HG03575 (cell line): ENCODE results near the gene SLCO3A1.
"Not testable (repeated sequence)": the region's sequence is repeated elsewhere in the genome, so short reads cannot be mapped to it uniquely, and the experiment has no call there.

Experiments
- ATAC-seq: cut with Tn5 transposase; IDR thresholded peaks from one replicate; pipeline ENCODE4 v1.9.1; 2021; ENCODE audit not compliant: unreplicated experiment, insufficient number of reproducible peaks, low FRiP score; ENCODE audit errors: extremely low read depth

Gene SLCO3A1

GRCh38 chr15:91947293-91947679, 93.8 kb downstream of the SLCO3A1 start:
- no peak for ATAC-seq

- no peak for ATAC-seq
Measured at GRCh38 chr15:91947683-91948608, 94.4 kb downstream of the SLCO3A1 start.

DNA sequence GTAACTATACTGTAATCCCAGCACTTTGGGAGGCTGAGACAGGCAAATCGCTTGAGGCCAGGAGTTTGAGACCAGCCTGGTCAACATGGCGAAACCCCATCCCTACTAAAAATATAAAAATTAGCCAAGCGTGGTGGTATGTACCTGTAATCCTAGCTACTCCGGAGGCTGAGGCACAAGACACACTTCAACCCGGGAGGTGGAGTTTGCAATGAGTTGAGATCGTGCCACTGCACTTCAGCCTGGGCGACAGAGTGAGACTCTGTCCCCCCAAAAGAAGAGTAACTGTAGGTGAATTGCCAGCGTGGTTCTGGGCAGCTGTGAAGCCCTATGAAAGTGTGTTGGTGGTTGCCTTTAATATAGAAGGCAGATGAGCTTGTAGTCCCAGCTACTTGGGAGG, 95.9 kb downstream of the SLCO3A1 start:
- no peak for ATAC-seq

- no peak for ATAC-seq
Measured at GRCh38 chr15:91950054-91950453, 96.5 kb downstream of the SLCO3A1 start.

DNA sequence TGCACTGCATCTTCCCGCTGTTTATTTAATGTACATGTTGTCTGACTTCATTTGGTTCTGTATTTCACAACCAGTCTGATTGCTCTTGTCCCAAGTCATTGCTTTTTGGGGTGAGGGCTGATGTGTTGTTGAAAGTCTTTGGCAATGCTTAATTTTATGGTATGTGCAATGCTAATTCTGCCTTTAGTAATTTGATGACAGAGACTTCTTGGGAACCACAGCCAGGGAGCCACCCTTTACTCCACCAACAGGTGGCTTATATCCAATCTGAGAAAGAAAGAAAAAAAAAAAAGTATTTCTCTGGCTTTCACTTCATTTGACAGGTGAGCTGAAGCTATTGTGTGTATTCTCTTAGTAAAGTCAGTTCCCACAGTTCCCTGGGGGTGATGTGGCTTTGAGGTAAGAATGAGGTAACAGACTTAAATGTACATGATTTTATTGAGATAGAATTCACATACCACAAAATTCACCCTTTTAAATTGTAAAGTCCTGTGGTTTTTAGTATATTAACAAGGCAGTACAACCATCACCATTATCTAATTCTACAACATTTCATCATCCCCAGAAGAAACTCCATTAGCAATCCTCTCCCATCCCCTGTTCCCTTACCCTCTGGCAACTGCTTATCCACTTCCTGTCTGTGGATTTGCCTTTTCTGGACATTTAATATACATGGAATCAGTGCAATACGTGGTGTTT, 97.3 kb downstream of the SLCO3A1 start:
- no peak for ATAC-seq

DNA sequence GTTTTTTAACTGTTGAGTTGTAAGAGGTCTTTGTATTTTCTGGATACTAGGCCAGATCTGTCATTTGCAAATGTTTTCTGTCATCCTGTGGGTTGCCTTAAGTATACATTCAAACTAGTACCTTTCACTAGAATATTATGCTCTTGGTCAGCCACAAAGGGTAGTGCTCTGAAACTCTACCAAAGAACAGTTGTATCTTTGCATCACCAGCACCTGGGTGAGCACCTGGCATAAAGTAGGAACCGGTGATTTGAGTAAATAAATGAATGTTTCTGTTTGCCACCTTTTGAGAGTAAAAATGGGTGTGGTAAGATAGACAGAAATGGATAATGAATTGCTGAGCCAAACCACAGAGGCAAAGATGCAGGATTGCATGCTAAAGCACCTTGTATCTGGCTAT, 98.7 kb downstream of the SLCO3A1 start:
- ATAC-seq = no peak

DNA sequence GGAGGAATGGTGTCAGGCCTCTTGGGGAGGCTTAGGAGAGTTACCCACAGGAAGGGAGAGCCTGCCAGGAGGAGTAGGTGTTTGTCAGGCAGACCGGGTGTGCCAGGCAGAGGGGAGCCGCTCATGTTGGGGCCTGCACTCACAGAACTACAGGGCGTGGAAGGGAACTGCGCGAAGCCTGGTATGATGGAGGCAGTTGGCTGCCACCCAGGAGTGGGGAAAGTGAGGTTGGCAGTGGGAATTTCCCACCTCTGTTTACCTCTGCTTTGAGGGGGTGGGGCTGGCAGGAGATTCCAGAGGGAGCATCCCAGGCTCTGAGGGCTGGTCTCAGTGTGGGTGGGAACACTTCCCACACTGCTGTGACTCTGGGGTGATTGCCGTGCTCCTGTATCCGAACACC, 99.9 kb downstream of the SLCO3A1 start:
- ATAC-seq = no peak

- ATAC-seq = no peak
Measured at GRCh38 chr15:91954292-91954691, 100.8 kb downstream of the SLCO3A1 start.

DNA sequence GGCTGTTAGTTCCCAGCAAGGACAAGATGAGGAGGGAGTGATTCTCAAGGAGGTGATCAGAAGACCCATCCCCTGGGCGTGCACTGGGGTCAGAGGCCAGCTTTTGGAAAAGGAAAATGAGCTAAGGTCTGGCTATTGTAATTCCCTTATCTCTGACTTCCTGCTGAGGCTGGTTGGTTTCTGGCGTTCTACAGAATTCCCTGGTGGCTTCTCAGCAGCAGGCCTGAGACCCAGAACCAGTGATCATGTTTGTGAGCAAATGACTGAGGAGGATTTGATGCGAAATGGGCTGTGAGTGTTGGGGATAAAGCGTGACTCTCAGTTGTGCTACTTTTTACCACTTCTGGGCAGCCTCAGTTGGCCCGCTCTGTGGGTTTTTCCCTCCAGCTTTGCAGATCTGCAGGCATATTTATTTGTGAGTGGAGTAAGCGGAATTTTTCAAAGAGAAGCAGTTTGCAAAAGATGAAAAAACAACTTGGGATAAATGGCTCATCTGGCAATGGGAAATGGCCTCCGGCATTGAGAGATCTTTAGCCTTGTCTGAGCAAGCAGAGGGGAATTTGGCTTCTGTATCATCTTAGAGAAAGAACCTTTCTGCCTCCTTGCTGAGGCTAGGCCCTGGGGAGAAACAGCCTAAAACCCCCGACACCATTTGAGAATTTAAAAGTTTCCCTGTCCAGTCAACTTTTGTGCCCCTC, 102.7 kb downstream of the SLCO3A1 start:
- ATAC-seq = no peak

GRCh38 chr15:91961357-91961756, 107.8 kb downstream of the SLCO3A1 start:
- no peak for ATAC-seq

DNA sequence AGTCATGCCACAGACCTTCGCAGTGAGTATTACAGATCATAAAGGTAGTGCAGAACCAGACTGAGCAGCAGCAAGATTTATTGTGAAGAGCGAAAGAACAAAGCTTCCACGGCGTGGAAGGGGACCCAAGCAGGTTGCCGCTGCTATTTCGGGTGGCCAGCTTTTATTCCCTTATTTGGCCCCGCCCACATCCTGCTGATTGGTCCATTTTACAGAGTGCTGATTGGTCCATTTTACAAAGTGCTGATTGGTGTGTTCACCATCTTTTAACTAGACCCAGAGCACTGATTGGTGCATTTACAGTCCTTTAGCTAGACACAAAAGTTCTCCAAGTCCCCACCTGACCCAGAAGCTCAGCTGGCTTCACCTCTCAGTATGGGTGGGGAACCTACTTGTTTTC, 110.2 kb downstream of the SLCO3A1 start:
- not testable (repeated sequence) for ATAC-seq

GRCh38 chr15:91965501-91966193, 112.1 kb downstream of the SLCO3A1 start:
- ATAC-seq = no peak

DNA sequence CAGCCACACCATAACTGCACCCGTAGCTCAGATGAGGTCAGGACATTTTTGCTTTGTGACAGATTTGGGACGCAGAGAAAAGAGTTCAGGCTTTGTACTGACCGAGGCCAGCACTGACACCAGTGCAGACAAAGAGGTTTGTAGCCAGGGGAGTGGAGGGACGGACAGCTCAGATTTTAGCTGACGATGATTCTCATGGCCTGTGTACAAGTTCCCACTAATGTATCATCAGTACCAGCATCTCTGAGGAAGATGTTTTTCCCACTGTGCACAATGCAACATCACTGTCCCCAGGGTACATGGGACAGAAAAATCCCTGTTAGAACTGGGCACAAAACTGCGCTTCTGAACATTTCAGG, 112.7 kb downstream of the SLCO3A1 start:
- ATAC-seq = no peak

DNA sequence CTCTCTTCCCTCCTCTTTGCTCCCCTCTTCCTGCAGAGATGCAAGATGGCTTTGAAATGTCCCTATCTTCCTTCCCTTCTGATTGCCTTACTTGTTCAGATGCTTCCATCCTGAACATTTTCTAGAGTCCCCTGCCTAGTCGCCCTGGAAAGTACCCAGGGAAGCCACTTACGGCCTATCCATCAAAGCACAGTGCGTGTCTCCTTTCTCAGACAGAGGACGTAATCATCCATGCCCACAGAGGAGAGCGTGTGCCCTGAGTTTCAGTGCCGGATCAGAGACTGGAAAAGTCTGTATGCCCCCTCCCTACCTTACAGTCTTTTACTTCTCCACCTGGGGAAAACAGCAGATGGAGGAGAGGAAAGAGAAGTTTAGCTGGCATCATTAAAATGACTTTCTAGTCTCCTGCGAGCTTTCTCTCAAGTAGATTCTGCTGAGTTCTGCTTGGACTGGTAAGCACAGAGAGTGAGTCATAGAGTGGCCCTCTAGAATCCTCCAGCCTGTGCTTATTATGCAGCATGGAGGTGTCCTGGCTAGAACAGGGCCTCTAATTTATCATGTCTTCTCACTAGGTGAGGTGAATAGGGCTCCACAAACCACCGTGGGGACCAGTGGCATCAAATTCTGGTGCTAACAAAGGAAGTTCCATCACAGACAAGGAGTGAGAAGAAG, 114.6 kb downstream of the SLCO3A1 start:
- ATAC-seq = no peak

GRCh38 chr15:91968610-91969009, 115.1 kb downstream of the SLCO3A1 start:
- no peak for ATAC-seq

DNA sequence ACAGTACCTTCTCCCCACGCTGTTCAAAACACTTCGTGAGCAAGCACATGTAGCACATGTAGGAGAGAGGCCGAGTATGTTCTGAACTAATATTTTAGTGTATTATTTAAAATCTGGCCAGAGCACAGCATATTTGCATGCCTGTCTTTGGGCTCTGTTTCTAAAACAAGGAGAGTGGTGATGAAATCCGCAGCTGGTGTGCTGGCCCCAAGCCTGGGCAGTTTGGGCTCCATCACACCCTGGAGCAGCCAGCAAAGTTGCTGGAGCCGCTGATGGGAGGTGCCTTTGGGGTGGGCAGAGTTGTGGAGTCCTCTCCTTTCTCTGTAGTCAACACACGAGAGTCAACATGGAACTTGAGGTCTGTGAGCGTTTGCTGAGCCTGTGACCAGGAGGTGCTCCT, 116.6 kb downstream of the SLCO3A1 start:
- no peak for ATAC-seq

DNA sequence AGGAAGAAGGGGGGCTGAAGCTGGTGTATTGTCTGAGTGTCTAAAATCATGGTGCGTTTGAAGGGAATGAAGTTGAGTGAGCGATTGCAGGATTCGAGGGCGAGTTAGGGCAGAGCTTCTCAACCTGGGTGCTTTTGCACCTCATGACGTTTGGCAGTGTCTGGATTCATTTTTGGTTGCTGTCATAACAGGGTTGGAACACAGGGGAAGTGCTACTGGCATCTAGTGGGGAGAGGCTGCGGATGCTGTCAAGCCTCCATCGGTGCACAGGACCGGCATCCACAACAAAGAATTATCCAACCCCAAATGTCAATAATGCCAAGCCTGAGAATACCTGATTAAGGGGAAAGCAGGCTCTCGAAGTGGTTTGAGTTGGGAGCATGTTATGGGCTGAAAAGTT, 120.0 kb downstream of the SLCO3A1 start:
- ATAC-seq = no peak

GRCh38 chr15:91974321-91974720, 120.8 kb downstream of the SLCO3A1 start:
- no peak for ATAC-seq
